Ishikawa (cell line): Measurements from ENCODE around the gene SETD1A.

Experiments used
- CEBPB ChIP-seq: IDR thresholded peaks from 2 replicates; pipeline ENCODE4 v1.6.1; 2012
- CREB1 ChIP-seq: IDR thresholded peaks from 2 replicates; pipeline ENCODE4 v1.6.1; 2012; ENCODE audit warnings: low read depth
- EGR1 ChIP-seq: IDR thresholded peaks from 2 replicates; pipeline ENCODE4 v1.6.1; 2012
- EP300 ChIP-seq: IDR thresholded peaks from 2 replicates; pipeline ENCODE4 v1.6.1; 2012; ENCODE audit warnings: borderline replicate concordance
- MAX ChIP-seq: IDR thresholded peaks from 2 replicates; pipeline ENCODE4 v1.6.1; 2012
- NFIC ChIP-seq: IDR thresholded peaks from 2 replicates; pipeline ENCODE4 v1.6.1; 2012
- RAD21 ChIP-seq: IDR thresholded peaks from 2 replicates; pipeline ENCODE4 v1.6.1; 2012; ENCODE audit warnings: low read depth
- REST ChIP-seq: IDR thresholded peaks from 2 replicates; pipeline ENCODE4 v1.6.1; 2012; ENCODE audit warnings: low read depth, mild to moderate bottlenecking
- TAF1 ChIP-seq: IDR thresholded peaks from 2 replicates; pipeline ENCODE4 v1.6.1; 2012; ENCODE audit warnings: low read depth, mild to moderate bottlenecking
- USF1 ChIP-seq: IDR thresholded peaks from 2 replicates; pipeline ENCODE4 v1.6.1; 2012
- YY1 ChIP-seq: IDR thresholded peaks from 2 replicates; pipeline ENCODE4 v1.6.1; 2012; ENCODE audit warnings: low read depth
- ZBTB7A ChIP-seq: IDR thresholded peaks from 2 replicates; pipeline ENCODE4 v1.6.1; 2012; ENCODE audit warnings: low read depth

- TF ChIP-seq YY1 (no peak), CREB1 (no peak), CEBPB (no peak), EP300 (no peak), MAX (no peak), RAD21 (no peak), USF1 (no peak), TAF1 (no peak), REST (no peak), EGR1 (no peak), NFIC (no peak), ZBTB7A (no peak)
These were observed 33.5 kb downstream of the SETD1A start for GRCh38 chr16:30991052-30991451.
